GM23338 (cell line): ENCODE data around the gene FMC1. TPM values are rescaled to one million over a fixed set of nuclear protein-coding genes. Genes with fewer than 3 reads are reported as not detected.

ENCODE experiments used
- ATAC-seq: fragments of 200-7000 bp; cut with Tn5 transposase; 3 replicates; pipeline ENCODE4 v1.9.1; 2020
- DNase-seq: peaks from one replicate; pipeline ENCODE4 v3.0.0-alpha.2; 2015; ENCODE audit warnings: low spot score
- H2AFZ ChIP-seq: fragments of 200-600 bp; sonication (generic); 2 replicates; pipeline ENCODE4 v1.8.0; 2016; ENCODE audit warnings: antibody characterized with exemption, mild to moderate bottlenecking, moderate library complexity
- H3F3A ChIP-seq: fragments of 200-600 bp; sonication (generic); replicated peaks from 2 replicates; pipeline ENCODE4 v1.8.0; 2017; ENCODE audit warnings: antibody characterized with exemption, mixed run types, low read depth
- H3K27ac ChIP-seq: fragments of 200-600 bp; sonication (generic); 2 replicates; pipeline ENCODE4 v1.6.1; 2016; ENCODE audit warnings: low read depth
- H3K27me3 ChIP-seq: fragments of 200-600 bp; sonication (generic); 2 replicates; pipeline ENCODE4 v1.8.0; 2016; ENCODE audit warnings: mild to moderate bottlenecking, mixed run types, moderate library complexity; ENCODE audit not compliant: insufficient read depth
- H3K36me3 ChIP-seq: fragments of 200-600 bp; sonication (generic); 2 replicates; pipeline ENCODE4 v1.8.0; 2016; ENCODE audit warnings: mild to moderate bottlenecking; ENCODE audit not compliant: insufficient read depth
- H3K4me1 ChIP-seq: fragments of 200-600 bp; sonication (generic); 2 replicates; pipeline ENCODE4 v1.8.0; 2016; ENCODE audit warnings: mild to moderate bottlenecking, moderate library complexity; ENCODE audit not compliant: insufficient read depth
- H3K4me2 ChIP-seq: fragments of 200-600 bp; sonication (generic); 2 replicates; pipeline ENCODE4 v1.7.1; 2017; ENCODE audit warnings: mixed run types
- H3K4me3 ChIP-seq: fragments of 200-600 bp; sonication (generic); 2 replicates; pipeline ENCODE4 v1.6.1; 2016; ENCODE audit warnings: mixed run types
- H3K79me2 ChIP-seq: fragments of 200-600 bp; sonication (generic); replicated peaks from 2 replicates; pipeline ENCODE4 v1.8.0; 2017; ENCODE audit warnings: mild to moderate bottlenecking; ENCODE audit not compliant: insufficient read depth
- H3K9me2 ChIP-seq: fragments of 200-600 bp; sonication (generic); 2 replicates; pipeline ENCODE4 v1.8.0; 2017; ENCODE audit not compliant: insufficient read depth
- H4K20me1 ChIP-seq: fragments of 200-600 bp; sonication (generic); replicated peaks from 2 replicates; pipeline ENCODE4 v1.8.0; 2017; ENCODE audit warnings: mild to moderate bottlenecking; ENCODE audit not compliant: insufficient read depth
- H3K27ac Mint-ChIP-seq: 2 replicates; pipeline ENCODE4 v1.8.0; 2020; ENCODE audit warnings: inconsistent platforms, mild to moderate bottlenecking, moderate library complexity, mixed read lengths
- H3K27me3 Mint-ChIP-seq: 3 replicates; pipeline ENCODE4 v1.8.0; 2022; ENCODE audit warnings: low read depth, mild to moderate bottlenecking, moderate library complexity, mixed read lengths, inconsistent platforms; ENCODE audit not compliant: insufficient read depth, poor library complexity
- H3K36me3 Mint-ChIP-seq: 3 replicates; pipeline ENCODE4 v1.8.0; 2021; ENCODE audit warnings: low read depth, mild to moderate bottlenecking, inconsistent platforms, moderate library complexity, mixed read lengths
- H3K4me1 Mint-ChIP-seq: 3 replicates; pipeline ENCODE4 v1.8.0; 2020; ENCODE audit warnings: mild to moderate bottlenecking, inconsistent platforms, mixed read lengths
- H3K4me3 Mint-ChIP-seq: 3 replicates; pipeline ENCODE4 v1.8.0; 2021; ENCODE audit warnings: moderate library complexity, mild to moderate bottlenecking, inconsistent platforms, mixed read lengths
- H3K9me3 Mint-ChIP-seq: 3 replicates; pipeline ENCODE4 v1.8.0; 2020; ENCODE audit warnings: moderate library complexity, mild to moderate bottlenecking, inconsistent platforms, mixed read lengths
- CREB1 ChIP-seq: fragments of 250-450 bp; sonication (Bioruptor Pico); IDR thresholded peaks from 2 replicates; pipeline ENCODE4 v1.5.0; 2020; ENCODE audit warnings: low read depth, mild to moderate bottlenecking, moderate library complexity
- ETS1 ChIP-seq: IDR thresholded peaks from 2 replicates; pipeline ENCODE4 v1.6.1; 2016; ENCODE audit warnings: antibody characterized with exemption
- EZH2 ChIP-seq: fragments of 200-600 bp; sonication (generic); IDR thresholded peaks from one replicate; pipeline ENCODE4 v1.8.0; 2017; ENCODE audit warnings: antibody characterized with exemption, mild to moderate bottlenecking, low read depth; ENCODE audit not compliant: unreplicated experiment
- JUNB ChIP-seq: IDR thresholded peaks from one replicate; pipeline ENCODE4 v1.6.1; 2016; ENCODE audit warnings: antibody characterized with exemption; ENCODE audit not compliant: unreplicated experiment
- NANOG ChIP-seq: IDR thresholded peaks from 2 replicates; pipeline ENCODE4 v1.6.1; 2016; ENCODE audit warnings: antibody characterized with exemption, borderline replicate concordance
- REST ChIP-seq: IDR thresholded peaks from one replicate; pipeline ENCODE4 v1.6.1; 2018; ENCODE audit warnings: antibody characterized with exemption; ENCODE audit not compliant: unreplicated experiment
- polyA plus RNA-seq: library from polyadenylated mRNA; unstranded; fragments of >200 nt; fragmentation: Nextera tagmentation; extraction: Ambion mirVana; gene quantifications from 2 replicates; pipeline ENCODE4 v1.2.1, GENCODE V29; 2016
- total RNA-seq: library from RNA; depleted of rRNA; stranded (reverse); fragments of >200 nt; shearing (Covaris generic); gene quantifications from 2 replicates; pipeline ENCODE4 v1.2.3, GENCODE V29; 2014
- TF ChIP-seq, protein P1 (sequence below): fragments of 250-450 bp; sonication (Bioruptor Pico); IDR thresholded peaks from 2 replicates; pipeline ENCODE4 v1.5.0; 2020; ENCODE audit warnings: mild to moderate bottlenecking, moderate library complexity

Gene FMC1
- total and polyA plus RNA-seq, 2 experiments from 2014 or later: 4.8 to 70.5 TPM

- H3K27me3 Mint-ChIP-seq: peaks cover 17% of the 10 kb centered on the region
- H4K20me1 ChIP-seq: no peaks in the 10 kb centered on the region
- no peak for ATAC-seq
- H3K4me1 ChIP-seq: 0 out of 2 replicates have a peak, but pooled peaks cover 3% of the 10 kb centered on the region
- peaks cover 19% of the 10 kb centered on the region for H3K9me3 Mint-ChIP-seq
- peak overlapping the region; percentile 79 for H3K27ac ChIP-seq
- peak overlapping the region; percentile 40; the same call in 1 of the 2 replicates for H2AFZ ChIP-seq
- H3K79me2 ChIP-seq: peaks cover 27% of the 10 kb centered on the region
- H3K4me2 ChIP-seq: 0 out of 2 replicates have a peak overlapping the region, but pooled peaks have one; percentile 33
- peak overlapping the region; percentile 100 for H3K27ac Mint-ChIP-seq
- no peak for DNase-seq
- peaks cover 17% of the 10 kb centered on the region; the same call in 1 of the 2 replicates for H3F3A ChIP-seq
- H3K36me3 ChIP-seq: no peaks in the 10 kb centered on the region
- no peaks in the 10 kb centered on the region; the same call in 1 of the 2 replicates for H3K9me2 ChIP-seq
- peak overlapping the region; percentile 63 for H3K4me3 ChIP-seq
- peaks cover 15% of the 10 kb centered on the region for H3K36me3 Mint-ChIP-seq
- no peaks in the 10 kb centered on the region for H3K27me3 ChIP-seq
- H3K4me1 Mint-ChIP-seq: peaks cover 4% of the 10 kb centered on the region; the same call in 2 of the 3 replicates
- no peak for TF ChIP-seq REST
- TF ChIP-seq ETS1: no peak
- peak overlapping the region; percentile 95 for H3K4me3 Mint-ChIP-seq
Observed at GRCh38 chr7:139339698-139340036, 1.5 kb upstream of the FMC1 start.

- Histone ChIP-seq H3K79me2 (peaks cover 31% of the 10 kb centered on the region), H3K4me2 (peak overlapping the region; percentile 75), H3F3A (peaks cover 17% of the 10 kb centered on the region), H3K27me3 (no peaks in the 10 kb centered on the region), H3K27ac (peak overlapping the region; percentile 100), H3K4me1 (0 out of 2 replicates have a peak, but pooled peaks cover 3% of the 10 kb centered on the region), H3K36me3 (peaks cover under 1% of the 10 kb centered on the region; the same call in 1 of the 2 replicates), H2AFZ (peak overlapping the region; percentile 40; the same call in 1 of the 2 replicates), H4K20me1 (no peaks in the 10 kb centered on the region), H3K4me3 (peak overlapping the region; percentile 63), H3K9me2 (no peaks in the 10 kb centered on the region; the same call in 1 of the 2 replicates)
- Mint-ChIP-seq H3K36me3 (peaks cover 19% of the 10 kb centered on the region), H3K4me1 (peaks cover 4% of the 10 kb centered on the region; the same call in 2 of the 3 replicates), H3K27ac (peak overlapping the region; percentile 100), H3K27me3 (peaks cover 17% of the 10 kb centered on the region), H3K4me3 (peak overlapping the region; percentile 95), H3K9me3 (peaks cover 19% of the 10 kb centered on the region)
- ATAC-seq (peak; percentile 71), DNase-seq (peak; percentile 99)
- TF ChIP-seq, protein P1, sequence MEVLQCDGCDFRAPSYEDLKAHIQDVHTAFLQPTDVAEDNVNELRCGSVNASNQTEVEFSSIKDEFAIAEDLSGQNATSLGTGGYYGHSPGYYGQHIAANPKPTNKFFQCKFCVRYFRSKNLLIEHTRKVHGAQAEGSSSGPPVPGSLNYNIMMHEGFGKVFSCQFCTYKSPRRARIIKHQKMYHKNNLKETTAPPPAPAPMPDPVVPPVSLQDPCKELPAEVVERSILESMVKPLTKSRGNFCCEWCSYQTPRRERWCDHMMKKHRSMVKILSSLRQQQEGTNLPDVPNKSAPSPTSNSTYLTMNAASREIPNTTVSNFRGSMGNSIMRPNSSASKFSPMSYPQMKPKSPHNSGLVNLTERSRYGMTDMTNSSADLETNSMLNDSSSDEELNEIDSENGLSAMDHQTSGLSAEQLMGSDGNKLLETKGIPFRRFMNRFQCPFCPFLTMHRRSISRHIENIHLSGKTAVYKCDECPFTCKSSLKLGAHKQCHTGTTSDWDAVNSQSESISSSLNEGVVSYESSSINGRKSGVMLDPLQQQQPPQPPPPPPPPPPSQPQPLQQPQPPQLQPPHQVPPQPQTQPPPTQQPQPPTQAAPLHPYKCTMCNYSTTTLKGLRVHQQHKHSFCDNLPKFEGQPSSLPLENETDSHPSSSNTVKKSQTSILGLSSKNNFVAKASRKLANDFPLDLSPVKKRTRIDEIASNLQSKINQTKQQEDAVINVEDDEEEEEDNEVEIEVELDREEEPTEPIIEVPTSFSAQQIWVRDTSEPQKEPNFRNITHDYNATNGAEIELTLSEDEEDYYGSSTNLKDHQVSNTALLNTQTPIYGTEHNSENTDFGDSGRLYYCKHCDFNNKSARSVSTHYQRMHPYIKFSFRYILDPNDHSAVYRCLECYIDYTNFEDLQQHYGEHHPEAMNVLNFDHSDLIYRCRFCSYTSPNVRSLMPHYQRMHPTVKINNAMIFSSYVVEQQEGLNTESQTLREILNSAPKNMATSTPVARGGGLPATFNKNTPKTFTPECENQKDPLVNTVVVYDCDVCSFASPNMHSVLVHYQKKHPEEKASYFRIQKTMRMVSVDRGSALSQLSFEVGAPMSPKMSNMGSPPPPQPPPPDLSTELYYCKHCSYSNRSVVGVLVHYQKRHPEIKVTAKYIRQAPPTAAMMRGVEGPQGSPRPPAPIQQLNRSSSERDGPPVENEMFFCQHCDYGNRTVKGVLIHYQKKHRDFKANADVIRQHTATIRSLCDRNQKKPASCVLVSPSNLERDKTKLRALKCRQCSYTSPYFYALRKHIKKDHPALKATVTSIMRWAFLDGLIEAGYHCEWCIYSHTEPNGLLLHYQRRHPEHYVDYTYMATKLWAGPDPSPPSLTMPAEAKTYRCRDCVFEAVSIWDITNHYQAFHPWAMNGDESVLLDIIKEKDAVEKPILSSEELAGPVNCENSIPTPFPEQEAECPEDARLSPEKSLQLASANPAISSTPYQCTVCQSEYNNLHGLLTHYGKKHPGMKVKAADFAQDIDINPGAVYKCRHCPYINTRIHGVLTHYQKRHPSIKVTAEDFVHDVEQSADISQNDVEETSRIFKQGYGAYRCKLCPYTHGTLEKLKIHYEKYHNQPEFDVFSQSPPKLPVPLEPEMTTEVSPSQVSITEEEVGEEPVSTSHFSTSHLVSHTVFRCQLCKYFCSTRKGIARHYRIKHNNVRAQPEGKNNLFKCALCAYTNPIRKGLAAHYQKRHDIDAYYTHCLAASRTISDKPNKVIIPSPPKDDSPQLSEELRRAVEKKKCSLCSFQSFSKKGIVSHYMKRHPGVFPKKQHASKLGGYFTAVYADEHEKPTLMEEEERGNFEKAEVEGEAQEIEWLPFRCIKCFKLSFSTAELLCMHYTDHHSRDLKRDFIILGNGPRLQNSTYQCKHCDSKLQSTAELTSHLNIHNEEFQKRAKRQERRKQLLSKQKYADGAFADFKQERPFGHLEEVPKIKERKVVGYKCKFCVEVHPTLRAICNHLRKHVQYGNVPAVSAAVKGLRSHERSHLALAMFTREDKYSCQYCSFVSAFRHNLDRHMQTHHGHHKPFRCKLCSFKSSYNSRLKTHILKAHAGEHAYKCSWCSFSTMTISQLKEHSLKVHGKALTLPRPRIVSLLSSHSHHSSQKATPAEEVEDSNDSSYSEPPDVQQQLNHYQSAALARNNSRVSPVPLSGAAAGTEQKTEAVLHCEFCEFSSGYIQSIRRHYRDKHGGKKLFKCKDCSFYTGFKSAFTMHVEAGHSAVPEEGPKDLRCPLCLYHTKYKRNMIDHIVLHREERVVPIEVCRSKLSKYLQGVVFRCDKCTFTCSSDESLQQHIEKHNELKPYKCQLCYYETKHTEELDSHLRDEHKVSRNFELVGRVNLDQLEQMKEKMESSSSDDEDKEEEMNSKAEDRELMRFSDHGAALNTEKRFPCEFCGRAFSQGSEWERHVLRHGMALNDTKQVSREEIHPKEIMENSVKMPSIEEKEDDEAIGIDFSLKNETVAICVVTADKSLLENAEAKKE (CRISPR knock-in tag): no peak
- no peak for TF ChIP-seq EZH2
- peak; percentile 96 for TF ChIP-seq CREB1 (CRISPR knock-in tag)
- peak; percentile 70 for TF ChIP-seq ETS1
- no peak for TF ChIP-seq NANOG
- no peak for TF ChIP-seq JUNB
Observed at GRCh38 chr7:139340037-139340807, 915 bp upstream of the FMC1 start.
